GM19099 (cell line): ENCODE measurements around the gene ZBTB42.

ENCODE experiments used
- POLR2A ChIP-seq: IDR thresholded peaks from 3 replicates; pipeline ENCODE4 v1.6.1; 2011; ENCODE audit warnings: low read depth; ENCODE audit not compliant: insufficient read length; ENCODE audit errors: extremely low read depth

The ZBTB42 gene

GRCh38 chr14:104803912-104804410, 3.1 kb downstream of the ZBTB42 start:
- no peak for TF ChIP-seq POLR2A

- TF ChIP-seq POLR2A = no peak
Measured at GRCh38 chr14:104804481-104805325, 3.8 kb downstream of the ZBTB42 start.

GRCh38 chr14:104805326-104805678, 4.4 kb downstream of the ZBTB42 start:
- no peak for TF ChIP-seq POLR2A

GRCh38 chr14:104805941-104806624, 5.2 kb downstream of the ZBTB42 start:
- no peak for TF ChIP-seq POLR2A

GRCh38 chr14:104806625-104807465, 5.9 kb downstream of the ZBTB42 start:
- no peak for TF ChIP-seq POLR2A

- TF ChIP-seq POLR2A = no peak
Measured at GRCh38 chr14:104808456-104808855, 7.6 kb downstream of the ZBTB42 start.

- TF ChIP-seq POLR2A = no peak
Measured at GRCh38 chr14:104810316-104810715, 9.4 kb downstream of the ZBTB42 start.

- TF ChIP-seq POLR2A = no peak
Measured at GRCh38 chr14:104813286-104813685, 12.4 kb downstream of the ZBTB42 start.

- TF ChIP-seq POLR2A = no peak
Measured at GRCh38 chr14:104816616-104816884, 15.6 kb downstream of the ZBTB42 start.

- TF ChIP-seq POLR2A = no peak
Measured at GRCh38 chr14:104817930-104818713, 17.2 kb downstream of the ZBTB42 start.

- TF ChIP-seq POLR2A = no peak
Measured at GRCh38 chr14:104818714-104819161, 17.8 kb downstream of the ZBTB42 start.

GRCh38 chr14:104819361-104819781, 18.5 kb downstream of the ZBTB42 start:
- TF ChIP-seq POLR2A = no peak

- no peak for TF ChIP-seq POLR2A
Measured at GRCh38 chr14:104820669-104821228, 19.8 kb downstream of the ZBTB42 start.

GRCh38 chr14:104821229-104821945, 20.5 kb downstream of the ZBTB42 start:
- no peak for TF ChIP-seq POLR2A
